AG09319 (cell line): ENCODE data around the gene ALX4.

Experiments
- DNase-seq: peaks from one replicate; pipeline ENCODE4 v3.0.0-alpha.2; 2010; ENCODE audit warnings: low read depth; ENCODE audit errors: extremely low read depth
- TF ChIP-seq, protein P1 (sequence below): IDR thresholded peaks from 2 replicates; pipeline ENCODE4 v1.5.1; 2011; ENCODE audit warnings: low read depth, mild to moderate bottlenecking, inconsistent platforms, low read length, moderate library complexity

ALX4 gene

DNA sequence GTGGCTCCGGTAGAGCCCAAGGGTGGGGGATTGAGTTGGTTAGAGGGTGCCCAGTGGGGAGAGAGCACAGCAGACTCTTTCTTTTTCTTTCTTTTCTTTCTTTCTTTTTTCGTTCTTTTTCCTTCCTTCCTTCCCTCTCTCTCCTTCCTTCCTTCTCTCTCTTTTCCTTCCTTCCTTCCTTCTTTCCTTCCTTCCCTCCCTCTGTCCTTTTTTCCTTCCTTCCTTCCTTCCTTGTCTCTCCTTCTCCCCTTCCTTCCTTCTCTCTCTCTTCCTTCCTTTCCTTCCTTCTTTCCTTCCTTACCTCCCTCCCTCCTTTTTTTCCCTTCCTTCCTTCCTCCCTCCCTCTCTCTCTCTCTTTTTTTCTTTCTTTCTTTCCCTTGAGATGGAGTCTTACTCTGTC, 4.8 kb upstream of the ALX4 start:
- TF ChIP-seq, protein P1, sequence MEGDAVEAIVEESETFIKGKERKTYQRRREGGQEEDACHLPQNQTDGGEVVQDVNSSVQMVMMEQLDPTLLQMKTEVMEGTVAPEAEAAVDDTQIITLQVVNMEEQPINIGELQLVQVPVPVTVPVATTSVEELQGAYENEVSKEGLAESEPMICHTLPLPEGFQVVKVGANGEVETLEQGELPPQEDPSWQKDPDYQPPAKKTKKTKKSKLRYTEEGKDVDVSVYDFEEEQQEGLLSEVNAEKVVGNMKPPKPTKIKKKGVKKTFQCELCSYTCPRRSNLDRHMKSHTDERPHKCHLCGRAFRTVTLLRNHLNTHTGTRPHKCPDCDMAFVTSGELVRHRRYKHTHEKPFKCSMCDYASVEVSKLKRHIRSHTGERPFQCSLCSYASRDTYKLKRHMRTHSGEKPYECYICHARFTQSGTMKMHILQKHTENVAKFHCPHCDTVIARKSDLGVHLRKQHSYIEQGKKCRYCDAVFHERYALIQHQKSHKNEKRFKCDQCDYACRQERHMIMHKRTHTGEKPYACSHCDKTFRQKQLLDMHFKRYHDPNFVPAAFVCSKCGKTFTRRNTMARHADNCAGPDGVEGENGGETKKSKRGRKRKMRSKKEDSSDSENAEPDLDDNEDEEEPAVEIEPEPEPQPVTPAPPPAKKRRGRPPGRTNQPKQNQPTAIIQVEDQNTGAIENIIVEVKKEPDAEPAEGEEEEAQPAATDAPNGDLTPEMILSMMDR, result no peak
- no peak for DNase-seq

DNA sequence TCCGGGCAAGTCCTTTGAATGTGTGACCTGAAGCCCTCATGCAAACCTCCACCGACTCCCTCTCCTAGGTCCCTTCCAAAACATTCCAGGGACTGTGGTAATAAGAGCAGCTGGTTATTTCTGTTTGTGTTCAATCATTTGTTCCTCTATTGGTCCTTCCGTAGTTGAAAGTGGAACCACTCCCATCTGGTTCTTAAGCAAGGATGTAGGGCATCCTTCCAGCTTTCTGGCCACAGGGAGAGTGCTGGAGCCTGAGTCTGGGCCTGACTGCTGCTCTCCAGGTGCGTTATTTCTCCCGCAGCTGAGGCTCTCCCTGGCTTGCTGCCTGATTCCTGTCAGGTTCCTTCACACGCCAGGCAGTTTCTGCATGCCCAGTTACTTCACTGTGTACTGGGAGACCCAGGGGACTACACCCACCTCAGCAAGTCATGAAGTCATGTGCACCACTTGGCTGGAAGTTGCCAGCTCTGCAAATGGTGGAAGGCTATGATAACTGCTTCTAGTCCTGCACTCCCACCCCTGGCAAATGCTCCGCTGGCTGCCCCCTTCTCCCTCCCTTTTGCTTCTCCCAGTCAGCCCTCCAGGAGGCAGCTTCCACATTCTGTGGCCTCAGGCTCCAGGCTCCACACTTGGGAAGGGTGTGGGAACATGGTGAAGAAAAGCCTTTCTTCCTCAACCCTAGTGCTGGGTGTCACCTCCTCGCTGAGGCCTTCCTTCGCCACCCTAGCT, 4.0 kb upstream of the ALX4 start:
- TF ChIP-seq, protein P1, result no peak
- DNase-seq, result no peak

DNA sequence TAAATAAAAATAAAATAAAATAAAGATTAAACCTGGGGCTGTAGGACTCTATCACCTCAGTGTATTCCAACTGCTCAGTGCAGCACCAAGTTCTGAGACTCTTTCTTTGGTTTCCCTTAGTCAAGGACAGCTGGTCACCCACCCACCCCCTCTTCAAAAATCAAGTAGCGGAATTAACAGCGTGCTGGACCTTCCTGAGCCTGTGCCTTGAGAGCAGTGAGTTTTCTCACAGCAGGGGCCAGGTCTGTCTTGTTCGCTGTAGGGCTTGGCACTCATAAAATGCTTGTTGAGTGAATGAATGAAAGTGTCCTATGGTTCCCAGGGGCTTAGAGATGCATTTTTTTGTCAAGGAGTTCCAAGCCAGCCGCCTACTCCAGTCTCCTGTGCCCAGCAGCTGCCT, 2.9 kb upstream of the ALX4 start:
- TF ChIP-seq, protein P1, result no peak
- no peak for DNase-seq

DNA sequence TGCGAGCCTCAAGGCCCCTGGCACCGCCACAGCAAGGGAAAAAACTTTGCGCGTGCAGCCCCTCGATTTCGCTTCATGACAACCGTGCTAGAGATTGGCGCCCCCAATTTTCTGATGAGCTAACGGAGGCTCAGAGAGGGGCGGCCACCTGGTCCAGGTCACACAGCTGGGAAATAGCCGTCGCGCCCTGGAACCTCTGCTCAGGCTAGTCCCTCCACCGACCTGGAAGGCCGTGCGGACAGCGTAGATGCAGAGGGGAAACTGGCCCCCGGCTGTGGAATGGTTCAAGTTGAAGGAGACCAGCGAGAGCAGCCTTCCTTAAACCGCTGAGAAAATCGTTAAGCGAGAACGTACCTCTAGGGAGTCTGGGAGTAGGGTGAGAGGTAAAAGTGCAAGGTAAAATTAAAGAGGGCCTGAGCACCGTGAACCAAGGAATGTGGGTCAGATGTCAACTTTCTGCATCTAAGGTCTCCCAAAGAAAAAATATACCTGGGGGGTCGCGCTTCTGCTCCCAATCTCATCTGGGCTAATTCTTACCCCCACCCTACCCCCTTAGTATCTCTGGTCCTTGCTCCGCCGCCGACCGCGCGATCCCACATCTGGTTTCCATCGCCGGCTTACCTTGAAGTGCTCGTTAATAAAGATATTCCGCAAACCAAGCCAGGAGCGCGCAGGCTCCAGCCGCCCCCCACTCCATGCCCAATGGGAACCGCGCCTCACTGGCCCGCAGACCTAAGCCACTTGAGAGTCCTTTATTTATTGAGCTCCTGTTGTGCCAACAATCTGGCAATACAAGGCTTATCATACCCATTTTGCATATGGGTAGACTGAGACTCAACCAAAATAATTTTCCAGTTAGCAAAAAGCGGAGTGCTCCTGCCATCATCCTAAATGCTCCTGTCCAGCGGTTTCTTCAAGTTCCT, 1.7 kb upstream of the ALX4 start:
- TF ChIP-seq, protein P1, result no peak
- no peak for DNase-seq

DNA sequence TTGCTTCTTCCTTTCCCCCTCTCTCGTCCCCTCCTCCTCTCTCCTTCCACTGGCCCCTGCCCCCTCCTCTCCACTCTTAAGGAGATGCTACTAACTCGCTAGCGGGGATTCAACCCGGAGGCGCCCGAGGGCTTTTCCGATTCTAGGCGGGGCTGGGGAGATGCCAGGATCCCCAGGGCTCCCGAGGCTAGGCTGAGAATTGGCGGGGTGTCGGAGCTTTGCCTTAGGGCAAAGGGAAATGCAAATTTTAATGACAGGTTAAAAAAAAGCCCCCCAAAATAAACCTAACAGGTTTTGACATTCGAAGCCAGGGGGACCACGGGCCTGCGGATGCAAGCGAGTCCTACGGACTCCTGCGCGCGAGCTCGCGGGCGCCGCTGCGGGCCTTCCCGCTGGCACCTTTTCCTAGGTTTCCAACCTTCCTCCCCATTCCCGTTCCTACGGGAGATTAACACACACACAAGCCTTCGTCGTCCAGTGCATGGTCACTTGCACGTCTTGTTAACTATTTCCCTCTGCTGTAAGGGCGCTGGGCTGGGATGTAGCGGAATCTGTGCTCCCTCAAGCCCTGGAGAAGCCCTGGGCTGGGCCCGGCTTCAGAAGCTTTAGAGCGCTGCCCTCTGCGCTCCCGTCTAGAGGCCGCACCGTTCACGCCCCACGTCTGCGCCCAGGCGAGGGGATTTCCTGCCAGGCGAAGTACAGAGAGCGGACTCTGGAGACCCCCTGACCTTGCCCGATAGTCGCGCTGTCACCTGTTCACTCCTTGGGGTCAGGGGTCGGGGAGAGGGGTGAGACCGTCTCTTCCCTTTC, 729 bp upstream of the ALX4 start:
- TF ChIP-seq, protein P1, result no peak
- DNase-seq, result no peak

DNA sequence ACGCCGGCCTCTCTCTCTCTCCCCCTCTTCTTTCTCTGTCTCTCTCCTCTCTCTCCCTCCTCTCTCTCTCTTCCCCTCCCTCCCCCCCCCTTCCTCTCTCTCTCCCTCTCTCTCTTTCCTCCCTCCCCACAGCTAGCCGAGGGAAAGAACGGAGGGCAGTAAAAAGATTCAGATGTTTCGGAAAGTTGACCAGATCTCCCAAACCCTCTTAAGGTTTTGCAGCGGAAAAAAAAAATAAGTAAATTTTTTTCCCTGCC, 195 bp upstream of the ALX4 start:
- DNase-seq, result no peak
- TF ChIP-seq, protein P1, result no peak

DNA sequence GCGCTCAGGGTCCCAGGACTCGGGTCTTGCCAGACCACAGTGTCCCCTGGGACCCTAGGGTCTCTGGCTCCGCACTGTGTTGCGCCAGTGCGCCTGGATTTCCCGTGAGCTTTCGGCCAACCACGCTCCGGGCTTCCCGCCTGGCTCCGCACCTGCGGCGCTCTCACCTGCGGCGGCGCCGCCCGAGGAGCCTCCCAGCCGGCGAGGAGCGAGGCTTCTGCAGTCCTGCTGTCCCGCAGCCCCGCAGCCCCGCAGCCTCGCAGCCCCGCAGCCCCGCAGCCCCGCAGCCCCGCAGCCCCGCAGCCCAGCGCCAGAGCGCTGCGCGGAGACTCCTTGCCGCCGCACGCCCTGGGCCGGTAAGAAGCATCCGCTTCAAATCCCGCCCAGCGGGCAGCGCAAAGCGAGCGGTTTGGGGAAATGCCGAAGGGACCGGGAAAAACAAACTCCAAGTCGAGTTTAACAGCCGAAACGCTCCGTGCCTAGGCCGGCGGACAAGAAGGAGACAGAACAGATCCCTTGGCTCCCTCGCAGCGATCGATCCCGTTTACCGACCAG, 939 bp downstream of the ALX4 start:
- TF ChIP-seq, protein P1, result no peak
- no peak for DNase-seq
